SK-N-MC (cell line): ENCODE measurements around the gene PDYN.

Experiments used
- EZH2 ChIP-seq: fragments of 200-600 bp; sonication (generic); IDR thresholded peaks from one replicate; pipeline ENCODE4 v1.6.1; 2017; ENCODE audit warnings: antibody characterized with exemption
- POLR2AphosphoS5 ChIP-seq: IDR thresholded peaks from 2 replicates; pipeline ENCODE4 v1.6.1; 2012; ENCODE audit warnings: mild to moderate bottlenecking, low read depth, low read length, borderline replicate concordance

DNA sequence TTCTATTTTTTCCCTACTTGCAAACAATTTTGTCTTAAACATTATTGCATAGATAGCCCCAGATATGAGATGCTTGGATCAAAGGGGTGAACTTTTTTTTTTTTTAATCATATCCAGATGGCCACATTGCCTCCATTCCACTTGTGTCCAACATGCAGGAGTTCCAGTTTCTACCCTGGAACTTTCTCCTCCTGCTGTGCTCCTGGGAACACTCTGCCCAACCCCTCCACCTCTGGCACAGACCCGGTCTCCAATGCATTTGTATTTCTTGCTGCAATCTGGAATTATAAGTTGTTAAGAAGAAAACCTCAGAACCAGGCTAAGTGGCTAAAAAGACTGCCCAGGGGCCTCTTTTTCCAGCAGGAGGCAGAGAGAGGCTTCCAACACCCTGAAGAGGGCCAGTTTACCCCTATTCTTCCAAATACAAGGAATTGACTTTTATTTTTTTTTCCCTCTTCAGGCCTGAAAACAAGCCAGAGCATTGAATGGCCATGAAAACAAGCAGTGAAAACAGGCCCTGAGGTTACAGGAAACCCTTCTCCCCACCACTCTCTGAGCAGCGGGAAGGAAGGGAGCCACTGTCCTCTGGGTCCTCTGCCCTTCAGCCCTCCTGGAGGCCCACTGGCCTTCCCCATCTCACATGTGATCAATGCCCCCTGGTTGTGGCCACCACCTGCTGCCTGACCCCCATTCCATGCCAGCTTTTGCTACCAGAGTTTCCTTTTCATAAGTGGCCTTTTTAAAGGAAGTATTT, 44.3 kb downstream of the PDYN start:
- TF ChIP-seq POLR2AphosphoS5: no peak
- TF ChIP-seq EZH2: no peak
